ENCODE data around the gene IGFN1.

GRCh38 chr1:201184307-201185122 is 6.1 kb upstream of the IGFN1 start:
- TF ChIP-seq CTCF (IDR thresholded peaks at IDR 0.05; ENCODE audit: poor library complexity, severe bottlenecking), result peak; percentile 64
- TF ChIP-seq TAF1 (IDR thresholded peaks at IDR 0.05; ENCODE audit: low read depth), result no peak
